Endothelial cell of umbilical vein (primary cell): Measurements from ENCODE around the gene MPC1L. TPM values are rescaled to one million over a fixed set of nuclear protein-coding genes. Genes with fewer than 3 reads are reported as not detected.

Experiments
- BruUV-seq: library from RNA; stranded (reverse); fragments of 400-500 nt; replicated peaks from 2 replicates; lab custom pipeline; 2021; lab: Mats Ljungman, UMichigan
- CTCF ChIA-PET: fragments of 300-600, 350-600 bp; sonication (Branson Sonifier 250); formaldehyde crosslinking; loops from one replicate; lab custom pipeline; 2021; ENCODE audit warnings: antibody characterized with exemption, inconsistent platforms; lab: Charles Lee
- POLR2A ChIA-PET: fragments of 300-600, 350-600 bp; sonication (Branson Sonifier 250); formaldehyde crosslinking; loops from one replicate; lab custom pipeline; 2021; ENCODE audit warnings: antibody characterized with exemption, inconsistent platforms; lab: Charles Lee
- DNase-seq: peaks from one replicate; pipeline ENCODE4 v3.0.0-alpha.2; 2011; ENCODE audit warnings: low read depth, low spot score
- FAIRE-seq: peaks from 2 replicates; lab custom pipeline; 2011; peaks lifted over from hg19 to GRCh38; lab: Jason Lieb, UNC
- H2AFZ ChIP-seq: 2 replicates; pipeline ENCODE4 v1.6.0; 2012; ENCODE audit warnings: low read depth, low read length, control low read depth, inconsistent platforms
- H3K27ac ChIP-seq: 2 replicates; pipeline ENCODE4 v1.5.1; 2011; ENCODE audit warnings: low read depth, mild to moderate bottlenecking, control low read depth, low read length, moderate library complexity; ENCODE audit not compliant: insufficient read depth
- H3K27me3 ChIP-seq, 2 experiments: 2 replicates each; pipeline versions ENCODE4 v1.6.0 to v1.6.1; 2011; ENCODE audit warnings: low read length in 2 of 2, mixed read lengths in 1 of 2; ENCODE audit not compliant: control insufficient read depth in 2 of 2, insufficient read depth in 2 of 2
- H3K36me3 ChIP-seq, 2 experiments: 2 replicates in 1 of 2; 3 replicates in 1 of 2; pipeline ENCODE4 v1.5.1; 2011; ENCODE audit warnings: low read length in 2 of 2, mild to moderate bottlenecking in 1 of 2, moderate library complexity in 1 of 2; ENCODE audit not compliant: control insufficient read depth in 2 of 2, insufficient read depth in 2 of 2; ENCODE audit errors: extremely low read depth in 1 of 2
- H3K4me1 ChIP-seq: 3 replicates; pipeline ENCODE4 v1.5.1; 2011; ENCODE audit warnings: mild to moderate bottlenecking, low read length; ENCODE audit not compliant: control insufficient read depth, insufficient read depth; ENCODE audit errors: extremely low read depth
- H3K4me2 ChIP-seq: 2 replicates; pipeline ENCODE4 v1.6.1; 2011; ENCODE audit warnings: low read length, control low read depth, mixed read lengths; ENCODE audit not compliant: insufficient read depth
- H3K4me3 ChIP-seq, 3 experiments: fragments of 200-600 bp in 1 of 3; sonication (generic), shearing (Covaris generic) in 1 of 3; replicated peaks in 1 of 3; 2 replicates each; pipeline ENCODE4 v1.5.1; 2011 to 2016; ENCODE audit warnings: control low read depth in 3 of 3, low read length in 3 of 3, mild to moderate bottlenecking in 2 of 3, inconsistent platforms in 1 of 3, low read depth in 1 of 3, moderate library complexity in 1 of 3; ENCODE audit not compliant: insufficient read depth in 1 of 3
- H3K79me2 ChIP-seq: 2 replicates; pipeline ENCODE4 v1.6.0; 2012; ENCODE audit warnings: low read length, inconsistent platforms; ENCODE audit not compliant: control insufficient read depth, insufficient read depth
- H3K9ac ChIP-seq: replicated peaks from 2 replicates; pipeline ENCODE3; 2011; ENCODE audit warnings: low read length, control low read depth; ENCODE audit not compliant: insufficient read depth; ENCODE audit errors: extremely low read depth
- H3K9me1 ChIP-seq: replicated peaks from 3 replicates; pipeline ENCODE4 v1.6.0; 2011; ENCODE audit warnings: mild to moderate bottlenecking, low read length; ENCODE audit not compliant: control insufficient read depth, insufficient read depth; ENCODE audit errors: extremely low read depth
- H3K9me3 ChIP-seq: replicated peaks from 2 replicates; pipeline ENCODE4 v1.5.1; 2012; ENCODE audit warnings: low read length, inconsistent platforms; ENCODE audit not compliant: control insufficient read depth, insufficient read depth
- H4K20me1 ChIP-seq: replicated peaks from 2 replicates; pipeline ENCODE3; 2011; ENCODE audit warnings: mild to moderate bottlenecking, low read length; ENCODE audit not compliant: control insufficient read depth, insufficient read depth; ENCODE audit errors: extremely low read depth
- CTCF ChIP-seq, 2 donors: IDR thresholded peaks; 1 replicate in 1 of 2; 2 replicates in 1 of 2; pipeline ENCODE4 v1.5.1; 2011; ENCODE audit warnings: low read length in 2 of 2, mild to moderate bottlenecking in 2 of 2, moderate library complexity in 2 of 2, control low read depth in 1 of 2, inconsistent platforms in 1 of 2, low read depth in 1 of 2; ENCODE audit not compliant: insufficient read depth in 1 of 2; ENCODE audit errors: extremely low read depth in 1 of 2
- EZH2 ChIP-seq: IDR thresholded peaks from 2 replicates; pipeline ENCODE4 v1.6.1; 2012; ENCODE audit warnings: borderline replicate concordance, low read depth, mild to moderate bottlenecking, moderate library complexity, low read length, inconsistent platforms; ENCODE audit not compliant: severe bottlenecking
- FOS ChIP-seq: IDR thresholded peaks from 2 replicates; pipeline ENCODE4 v1.6.1; 2011; ENCODE audit warnings: mild to moderate bottlenecking, low read length, moderate library complexity, borderline replicate concordance; ENCODE audit not compliant: insufficient read depth
- GATA2 ChIP-seq: IDR thresholded peaks from 2 replicates; pipeline ENCODE4 v1.7.0; 2011; ENCODE audit warnings: low read depth, mild to moderate bottlenecking, moderate library complexity, mixed read lengths, low read length; ENCODE audit not compliant: insufficient read length, insufficient read depth
- JUN ChIP-seq: IDR thresholded peaks from 2 replicates; pipeline ENCODE4 v1.6.1; 2011; ENCODE audit warnings: borderline replicate concordance, low read depth; ENCODE audit not compliant: insufficient read length, insufficient read depth
- MAX ChIP-seq: IDR thresholded peaks from 2 replicates; pipeline ENCODE4 v1.6.1; 2011; ENCODE audit not compliant: insufficient read depth, insufficient read length
- MYC ChIP-seq: IDR thresholded peaks from one replicate; pipeline ENCODE4 v1.6.1; 2011; ENCODE audit warnings: mild to moderate bottlenecking, low read depth, low read length
- POLR2A ChIP-seq: IDR thresholded peaks from 2 replicates; pipeline ENCODE4 v1.6.1; 2012; ENCODE audit warnings: low read depth, mild to moderate bottlenecking, control low read depth, low read length
- POLR2AphosphoS5 ChIP-seq: IDR thresholded peaks from 2 replicates; pipeline ENCODE4 v1.6.1; 2012; ENCODE audit warnings: low read depth, mild to moderate bottlenecking, control low read depth, low read length, moderate library complexity; ENCODE audit not compliant: insufficient read depth
- dilution Hi-C: fragments of 300-500 bp; cut with MboI; formaldehyde crosslinking; loops from one replicate; pipeline ENCODE4 v1.15.0; 2019; ENCODE audit warnings: low sequenced_read_pairs; ENCODE audit not compliant: extremely low pct_ligation_motif_present
- intact Hi-C: fragments of 100-400 bp; cut with micrococcal nuclease; formaldehyde crosslinking; loops from one replicate; pipeline ENCODE4 v1.10.0; 2022
- polyA plus RNA-seq, 4 experiments: library from polyadenylated mRNA; depleted of rRNA in 3 of 4; stranded (reverse) in 3 of 4; unstranded in 1 of 4; fragments of >200 nt; gene quantifications; 2 replicates each; pipeline versions ENCODE4 v1.2.1 to v1.2.3, GENCODE V29; 2011 to 2012; ENCODE audit warnings: missing spikeins in 1 of 4
- total RNA-seq: library from RNA; stranded (reverse); gene quantifications from 2 replicates; pipeline ENCODE4 v1.2.3, GENCODE V29; 2021

The MPC1L gene
- total and polyA plus RNA-seq, 2 donors (not counting 3 experiments of a cell fraction or from before 2014, with no cell fraction given), result 0.19 TPM; not detected in 1

GRCh38 chrX:40632199-40632598 lies 9.0 kb downstream of the MPC1L start:
- H3K4me3 ChIP-seq, result no peak overlapping the region
- intact Hi-C loops, result no loop called here
- H3K27me3 ChIP-seq, result no peaks in the 10 kb centered on the region
- no peak overlapping the region for H2AFZ ChIP-seq
- CTCF ChIA-PET, result no interaction called here
- no TSS peak for BruUV-seq
- H3K4me2 ChIP-seq, result no peak overlapping the region
- dilution Hi-C loops, result no loop called here
- H3K79me2 ChIP-seq, result no peaks in the 10 kb centered on the region
- no peaks in the 10 kb centered on the region for H3K9me3 ChIP-seq
- peaks cover 2 to 20% of the 10 kb centered on the region in 2 experiments for H3K36me3 ChIP-seq
- DNase-seq, result no peak
- TF ChIP-seq CTCF (IDR thresholded peaks at IDR 0.05; ENCODE audit: extremely low read depth in 1 of 2, insufficient read depth in 1 of 2, low read depth in 1 of 2, low read length in 2 of 2) (no peak), MYC (no peak), EZH2 (no peak), POLR2AphosphoS5 (no peak), FOS (no peak), MAX (no peak), JUN (no peak), GATA2 (no peak), POLR2A (no peak)
- no peaks in the 10 kb centered on the region for H3K4me1 ChIP-seq
- no peaks in the 10 kb centered on the region for H3K9me1 ChIP-seq
- no peak overlapping the region for H3K27ac ChIP-seq
- POLR2A ChIA-PET, result no interaction called here
- no peak overlapping the region for H3K9ac ChIP-seq
- no peaks in the 10 kb centered on the region for H4K20me1 ChIP-seq
- no peak for FAIRE-seq
